ENCODE measurements around the gene EIF4G2.

EIF4G2 gene

DNA sequence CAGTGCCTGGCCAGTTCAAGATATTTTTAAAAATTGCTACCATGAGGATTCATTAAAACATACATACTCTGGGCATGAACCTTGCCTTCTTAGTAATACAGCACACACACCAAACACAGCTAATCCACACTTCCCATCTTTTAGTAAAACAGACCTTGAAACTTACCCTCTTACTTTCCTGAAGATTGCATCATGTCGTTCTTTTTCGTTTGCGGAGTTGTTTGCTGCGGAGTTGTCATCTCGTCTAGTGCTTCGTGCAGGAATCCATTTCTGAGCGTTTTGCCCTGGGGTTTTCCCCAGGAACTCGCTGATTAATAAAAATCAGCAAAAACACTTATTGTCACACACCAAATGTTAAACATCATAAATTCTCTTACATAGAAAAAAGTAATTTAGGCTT, 3.0 kb downstream of the EIF4G2 start (continued):
- TF ChIP-seq, protein P1, sequence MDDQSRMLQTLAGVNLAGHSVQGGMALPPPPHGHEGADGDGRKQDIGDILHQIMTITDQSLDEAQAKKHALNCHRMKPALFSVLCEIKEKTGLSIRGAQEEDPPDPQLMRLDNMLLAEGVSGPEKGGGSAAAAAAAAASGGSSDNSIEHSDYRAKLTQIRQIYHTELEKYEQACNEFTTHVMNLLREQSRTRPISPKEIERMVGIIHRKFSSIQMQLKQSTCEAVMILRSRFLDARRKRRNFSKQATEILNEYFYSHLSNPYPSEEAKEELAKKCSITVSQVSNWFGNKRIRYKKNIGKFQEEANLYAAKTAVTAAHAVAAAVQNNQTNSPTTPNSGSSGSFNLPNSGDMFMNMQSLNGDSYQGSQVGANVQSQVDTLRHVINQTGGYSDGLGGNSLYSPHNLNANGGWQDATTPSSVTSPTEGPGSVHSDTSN (CRISPR knock-in tag; IDR thresholded peaks at IDR 0.05), result no peak
- TF ChIP-seq, protein P2, sequence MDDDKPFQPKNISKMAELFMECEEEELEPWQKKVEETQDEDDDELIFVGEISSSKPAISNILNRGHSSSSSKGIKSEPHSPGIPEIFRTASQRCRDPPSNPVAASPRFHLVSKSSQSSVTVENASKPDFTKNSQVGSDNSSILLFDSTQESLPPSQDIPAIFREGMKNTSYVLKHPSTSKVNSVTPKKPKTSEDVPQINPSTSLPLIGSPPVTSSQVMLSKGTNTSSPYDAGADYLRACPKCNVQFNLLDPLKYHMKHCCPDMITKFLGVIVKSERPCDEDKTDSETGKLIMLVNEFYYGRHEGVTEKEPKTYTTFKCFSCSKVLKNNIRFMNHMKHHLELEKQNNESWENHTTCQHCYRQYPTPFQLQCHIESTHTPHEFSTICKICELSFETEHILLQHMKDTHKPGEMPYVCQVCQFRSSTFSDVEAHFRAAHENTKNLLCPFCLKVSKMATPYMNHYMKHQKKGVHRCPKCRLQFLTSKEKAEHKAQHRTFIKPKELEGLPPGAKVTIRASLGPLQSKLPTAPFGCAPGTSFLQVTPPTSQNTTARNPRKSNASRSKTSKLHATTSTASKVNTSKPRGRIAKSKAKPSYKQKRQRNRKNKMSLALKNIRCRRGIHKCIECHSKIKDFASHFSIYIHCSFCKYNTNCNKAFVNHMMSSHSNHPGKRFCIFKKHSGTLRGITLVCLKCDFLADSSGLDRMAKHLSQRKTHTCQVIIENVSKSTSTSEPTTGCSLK (tag by site-specific recombination; IDR thresholded peaks at IDR 0.05), result no peak

DNA sequence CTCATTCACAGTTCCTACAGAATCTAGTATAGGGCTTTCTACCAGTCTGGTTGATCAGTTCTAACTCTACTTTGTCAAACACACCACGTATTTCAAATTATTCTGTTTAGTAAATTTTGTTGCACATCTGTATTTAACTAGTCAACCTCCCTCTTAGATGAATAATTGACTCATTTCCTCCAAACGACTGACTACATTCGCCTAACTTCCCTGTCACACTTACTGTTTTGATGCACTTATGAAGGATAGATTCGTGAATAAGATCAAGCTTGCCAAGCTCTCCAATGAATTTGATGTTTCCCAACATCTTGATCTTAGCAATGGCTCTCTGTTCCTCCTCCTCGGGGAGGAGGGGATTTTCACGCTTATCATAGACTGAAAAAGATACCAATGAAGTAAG, 5.0 kb downstream of the EIF4G2 start:
- Histone ChIP-seq H3K36me3 (ENCODE audit: control insufficient read depth in 2 of 2, insufficient read depth in 1 of 2, low read length in 2 of 2) (peaks cover 25 to 91% of the 10 kb centered on the region in 2 experiments), H3K9me3 (ENCODE audit: control insufficient read depth, insufficient read depth, low read depth, low read length) (no peaks in the 10 kb centered on the region), H3K4me1 (ENCODE audit: control insufficient read depth, insufficient read depth, low read length) (no peaks in the 10 kb centered on the region), H3K27ac (ENCODE audit: extremely low read depth, low read depth, low read length) (no peak overlapping the region), H3K4me3 (ENCODE audit: low read depth, low read length) (no peak overlapping the region)
- ChIA-PET POLR2A (interaction anchor here (1.0 to 1.9 kb wide), 5 partner anchors 10 to 130 kb away, joined by 3 to 9 read pairs (median 3); partner anchors contain the start of gene ZBED5), CTCF (interaction anchor here (1.5 to 3.2 kb wide), 2 partner anchors 11 to 130 kb away, joined by 6 to 29 read pairs; no protein-coding TSS in a partner anchor)
- TF ChIP-seq, protein P3, sequence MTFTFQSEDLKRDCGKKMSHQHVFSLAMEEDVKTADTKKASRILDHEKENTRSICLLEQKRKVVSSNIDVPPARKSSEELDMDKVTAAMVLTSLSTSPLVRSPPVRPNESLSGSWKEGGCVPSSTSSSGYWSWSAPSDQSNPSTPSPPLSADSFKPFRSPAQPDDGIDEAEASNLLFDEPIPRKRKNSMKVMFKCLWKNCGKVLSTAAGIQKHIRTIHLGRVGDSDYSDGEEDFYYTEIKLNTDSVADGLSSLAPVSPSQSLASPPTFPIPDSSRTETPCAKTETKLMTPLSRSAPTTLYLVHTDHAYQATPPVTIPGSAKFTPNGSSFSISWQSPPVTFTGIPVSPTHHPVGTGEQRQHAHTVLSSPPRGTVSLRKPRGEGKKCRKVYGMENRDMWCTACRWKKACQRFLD (tag by site-specific recombination; IDR thresholded peaks at IDR 0.05), result no peak
- TF ChIP-seq, protein P4, sequence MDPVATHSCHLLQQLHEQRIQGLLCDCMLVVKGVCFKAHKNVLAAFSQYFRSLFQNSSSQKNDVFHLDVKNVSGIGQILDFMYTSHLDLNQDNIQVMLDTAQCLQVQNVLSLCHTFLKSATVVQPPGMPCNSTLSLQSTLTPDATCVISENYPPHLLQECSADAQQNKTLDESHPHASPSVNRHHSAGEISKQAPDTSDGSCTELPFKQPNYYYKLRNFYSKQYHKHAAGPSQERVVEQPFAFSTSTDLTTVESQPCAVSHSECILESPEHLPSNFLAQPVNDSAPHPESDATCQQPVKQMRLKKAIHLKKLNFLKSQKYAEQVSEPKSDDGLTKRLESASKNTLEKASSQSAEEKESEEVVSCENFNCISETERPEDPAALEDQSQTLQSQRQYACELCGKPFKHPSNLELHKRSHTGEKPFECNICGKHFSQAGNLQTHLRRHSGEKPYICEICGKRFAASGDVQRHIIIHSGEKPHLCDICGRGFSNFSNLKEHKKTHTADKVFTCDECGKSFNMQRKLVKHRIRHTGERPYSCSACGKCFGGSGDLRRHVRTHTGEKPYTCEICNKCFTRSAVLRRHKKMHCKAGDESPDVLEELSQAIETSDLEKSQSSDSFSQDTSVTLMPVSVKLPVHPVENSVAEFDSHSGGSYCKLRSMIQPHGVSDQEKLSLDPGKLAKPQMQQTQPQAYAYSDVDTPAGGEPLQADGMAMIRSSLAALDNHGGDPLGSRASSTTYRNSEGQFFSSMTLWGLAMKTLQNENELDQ (tag by site-specific recombination; IDR thresholded peaks at IDR 0.05; ENCODE audit: low read depth), result no peak
- TF ChIP-seq ZNF23 (tag by site-specific recombination; IDR thresholded peaks at IDR 0.05; ENCODE audit: borderline replicate concordance), result no peak
- no peak for TF ChIP-seq ZNF114 (tag by site-specific recombination; IDR thresholded peaks at IDR 0.05)
- TF ChIP-seq PRDM1 (tag by site-specific recombination; IDR thresholded peaks at IDR 0.05), result no peak

DNA sequence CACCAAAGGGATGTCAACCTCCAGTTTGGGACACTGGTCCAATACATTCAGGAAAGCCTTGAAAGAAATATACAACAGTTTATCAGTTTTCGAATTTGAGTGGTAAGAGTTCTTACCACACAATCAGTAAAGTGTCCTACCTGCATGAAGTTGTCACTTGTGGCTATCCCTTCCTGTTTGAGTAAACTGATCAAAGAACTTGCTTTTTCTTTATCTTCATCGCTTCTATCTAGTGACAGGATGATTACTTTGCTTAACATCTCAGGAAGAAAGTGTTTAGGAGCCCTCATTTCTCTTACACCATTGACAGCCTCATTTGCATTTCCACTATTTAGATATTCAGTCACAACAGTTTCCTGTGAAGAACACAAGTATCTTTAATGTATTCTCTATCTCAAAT, 8.4 kb downstream of the EIF4G2 start:
- no peaks in the 10 kb centered on the region for H3K4me1 ChIP-seq (ENCODE audit: control insufficient read depth, insufficient read depth, low read length)
- CTCF ChIA-PET, result interaction anchor here (1.4 to 1.6 kb wide), 2 partner anchors 8 to 30 kb away, joined by 3 to 9 read pairs; no protein-coding TSS in a partner anchor
- H3K9me3 ChIP-seq (ENCODE audit: control insufficient read depth, insufficient read depth, low read depth, low read length), result no peaks in the 10 kb centered on the region
- peaks cover 29 to 100% of the 10 kb centered on the region in 2 experiments for H3K36me3 ChIP-seq (ENCODE audit: control insufficient read depth in 2 of 2, insufficient read depth in 1 of 2, low read length in 2 of 2)
- POLR2A ChIA-PET, result interaction anchor here (0.6 to 5.6 kb wide), 2 partner anchors 9 to 16 kb away, joined by 3 to 95 read pairs; partner anchors contain the start of gene EIF4G2
- H3K27ac ChIP-seq (ENCODE audit: extremely low read depth, low read depth, low read length), result no peak overlapping the region
- no peak overlapping the region for H3K4me3 ChIP-seq (ENCODE audit: low read depth, low read length)
- TF ChIP-seq BCL11A (tag by site-specific recombination; IDR thresholded peaks at IDR 0.05; ENCODE audit: low read depth) (no peak), ZNF664 (tag by site-specific recombination; IDR thresholded peaks at IDR 0.05) (no peak), ZNF768 (tag by site-specific recombination; IDR thresholded peaks at IDR 0.05) (no peak), ZNF366 (tag by site-specific recombination; conservative IDR thresholded peaks at IDR 0.05) (no peak), ZNF626 (tag by site-specific recombination; IDR thresholded peaks at IDR 0.05) (no peak), ZNF274 (IDR thresholded peaks at IDR 0.05; ENCODE audit: low read length) (no peak), ZNF274 (tag by site-specific recombination; IDR thresholded peaks at IDR 0.05; ENCODE audit: borderline replicate concordance) (no peak), ZNF830 (tag by site-specific recombination; IDR thresholded peaks at IDR 0.05; ENCODE audit: low read depth) (no peak), GFI1B (tag by site-specific recombination; IDR thresholded peaks at IDR 0.05) (no peak), ZNF121 (tag by site-specific recombination; IDR thresholded peaks at IDR 0.05) (no peak), SALL2 (tag by site-specific recombination; IDR thresholded peaks at IDR 0.05; ENCODE audit: borderline replicate concordance) (no peak), ZNF792 (tag by site-specific recombination; IDR thresholded peaks at IDR 0.05) (no peak)
- TF ChIP-seq, protein P5, sequence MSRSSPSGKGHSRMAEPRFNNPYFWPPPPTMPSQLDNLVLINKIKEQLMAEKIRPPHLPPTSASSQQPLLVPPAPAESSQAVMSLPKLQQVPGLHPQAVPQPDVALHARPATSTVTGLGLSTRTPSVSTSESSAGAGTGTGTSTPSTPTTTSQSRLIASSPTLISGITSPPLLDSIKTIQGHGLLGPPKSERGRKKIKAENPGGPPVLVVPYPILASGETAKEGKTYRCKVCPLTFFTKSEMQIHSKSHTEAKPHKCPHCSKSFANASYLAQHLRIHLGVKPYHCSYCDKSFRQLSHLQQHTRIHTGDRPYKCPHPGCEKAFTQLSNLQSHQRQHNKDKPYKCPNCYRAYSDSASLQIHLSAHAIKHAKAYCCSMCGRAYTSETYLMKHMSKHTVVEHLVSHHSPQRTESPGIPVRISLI (tag by site-specific recombination; IDR thresholded peaks at IDR 0.05), result no peak
- TF ChIP-seq, protein P6, sequence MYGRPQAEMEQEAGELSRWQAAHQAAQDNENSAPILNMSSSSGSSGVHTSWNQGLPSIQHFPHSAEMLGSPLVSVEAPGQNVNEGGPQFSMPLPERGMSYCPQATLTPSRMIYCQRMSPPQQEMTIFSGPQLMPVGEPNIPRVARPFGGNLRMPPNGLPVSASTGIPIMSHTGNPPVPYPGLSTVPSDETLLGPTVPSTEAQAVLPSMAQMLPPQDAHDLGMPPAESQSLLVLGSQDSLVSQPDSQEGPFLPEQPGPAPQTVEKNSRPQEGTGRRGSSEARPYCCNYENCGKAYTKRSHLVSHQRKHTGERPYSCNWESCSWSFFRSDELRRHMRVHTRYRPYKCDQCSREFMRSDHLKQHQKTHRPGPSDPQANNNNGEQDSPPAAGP (tag by site-specific recombination; IDR thresholded peaks at IDR 0.05), result no peak

Data from HEK293 (cell line).